AG09309 (cell line): Measurements from ENCODE around the gene RPUSD4.

Experiments used
- DNase-seq: peaks from one replicate; pipeline ENCODE4 v3.0.0-alpha.2; 2010; ENCODE audit warnings: low read depth
- H3K4me3 ChIP-seq: 2 replicates; pipeline ENCODE4 v1.5.1; 2011; ENCODE audit warnings: mild to moderate bottlenecking, low read depth, low read length, moderate library complexity; ENCODE audit not compliant: control insufficient read depth
- TF ChIP-seq, protein P1 (sequence below): IDR thresholded peaks from 2 replicates; pipeline ENCODE4 v1.5.1; 2011; ENCODE audit warnings: mild to moderate bottlenecking, low read depth, low read length, inconsistent platforms; ENCODE audit not compliant: insufficient read depth, control insufficient read depth; ENCODE audit errors: missing control alignments

The RPUSD4 gene

DNA sequence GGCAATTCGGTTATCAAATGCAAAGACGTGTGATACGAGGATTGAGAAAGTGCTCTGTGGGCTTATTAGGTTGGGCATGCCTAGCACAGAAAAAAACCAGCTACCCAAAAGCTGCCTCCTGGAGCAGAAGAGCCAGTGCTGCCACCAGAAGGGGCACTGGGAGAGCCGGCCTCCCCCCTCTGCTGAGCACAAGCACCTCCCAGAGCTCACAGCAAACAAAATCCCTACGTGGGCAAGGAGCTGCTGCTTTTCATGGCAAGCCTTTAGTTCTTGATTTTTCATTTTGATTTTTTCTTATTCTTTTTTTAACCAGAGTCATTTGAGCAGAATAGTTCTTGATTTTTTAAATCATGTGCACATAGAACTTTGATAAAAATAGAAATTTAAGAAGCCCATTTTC lies 12.8 kb downstream of the RPUSD4 start:
- TF ChIP-seq, protein P1, sequence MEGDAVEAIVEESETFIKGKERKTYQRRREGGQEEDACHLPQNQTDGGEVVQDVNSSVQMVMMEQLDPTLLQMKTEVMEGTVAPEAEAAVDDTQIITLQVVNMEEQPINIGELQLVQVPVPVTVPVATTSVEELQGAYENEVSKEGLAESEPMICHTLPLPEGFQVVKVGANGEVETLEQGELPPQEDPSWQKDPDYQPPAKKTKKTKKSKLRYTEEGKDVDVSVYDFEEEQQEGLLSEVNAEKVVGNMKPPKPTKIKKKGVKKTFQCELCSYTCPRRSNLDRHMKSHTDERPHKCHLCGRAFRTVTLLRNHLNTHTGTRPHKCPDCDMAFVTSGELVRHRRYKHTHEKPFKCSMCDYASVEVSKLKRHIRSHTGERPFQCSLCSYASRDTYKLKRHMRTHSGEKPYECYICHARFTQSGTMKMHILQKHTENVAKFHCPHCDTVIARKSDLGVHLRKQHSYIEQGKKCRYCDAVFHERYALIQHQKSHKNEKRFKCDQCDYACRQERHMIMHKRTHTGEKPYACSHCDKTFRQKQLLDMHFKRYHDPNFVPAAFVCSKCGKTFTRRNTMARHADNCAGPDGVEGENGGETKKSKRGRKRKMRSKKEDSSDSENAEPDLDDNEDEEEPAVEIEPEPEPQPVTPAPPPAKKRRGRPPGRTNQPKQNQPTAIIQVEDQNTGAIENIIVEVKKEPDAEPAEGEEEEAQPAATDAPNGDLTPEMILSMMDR: no peak
- no peak overlapping the region for H3K4me3 ChIP-seq

DNA sequence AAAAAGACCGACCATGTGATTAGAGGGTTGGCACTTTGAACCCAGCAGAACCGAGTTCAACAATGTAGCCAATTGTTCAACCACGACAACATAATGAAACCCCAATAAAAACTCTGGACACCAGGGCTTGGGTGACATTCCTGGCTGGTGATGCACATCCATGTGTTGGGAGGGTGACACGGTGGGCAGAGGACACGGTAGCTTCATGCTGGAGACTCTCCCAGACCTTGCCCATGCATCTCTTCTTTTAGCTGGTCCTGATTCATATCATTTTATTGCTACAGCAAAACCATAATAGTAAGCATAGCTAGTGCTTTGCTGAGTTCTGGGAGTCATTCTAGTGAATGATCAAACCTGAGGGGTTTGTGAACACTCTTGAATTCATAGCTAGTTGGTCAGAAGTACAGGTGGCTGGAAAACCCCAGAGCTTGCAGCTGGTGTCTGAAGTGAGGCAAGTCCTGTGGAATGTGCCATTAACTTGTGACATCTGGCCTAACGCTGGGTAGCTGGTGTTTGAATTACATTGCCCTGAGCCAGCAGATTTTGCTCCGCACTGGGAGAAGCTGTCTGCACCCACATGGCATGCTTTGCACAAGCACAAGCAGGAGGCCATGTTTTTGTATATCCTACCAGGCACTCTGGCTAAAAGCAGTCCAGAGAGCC lies 14.0 kb downstream of the RPUSD4 start:
- H3K4me3 ChIP-seq: no peak overlapping the region
- TF ChIP-seq, protein P1: no peak
- no peak for DNase-seq

More for the DNA sequence above, 12.8 kb downstream of the RPUSD4 start:
- no peak for DNase-seq

DNA sequence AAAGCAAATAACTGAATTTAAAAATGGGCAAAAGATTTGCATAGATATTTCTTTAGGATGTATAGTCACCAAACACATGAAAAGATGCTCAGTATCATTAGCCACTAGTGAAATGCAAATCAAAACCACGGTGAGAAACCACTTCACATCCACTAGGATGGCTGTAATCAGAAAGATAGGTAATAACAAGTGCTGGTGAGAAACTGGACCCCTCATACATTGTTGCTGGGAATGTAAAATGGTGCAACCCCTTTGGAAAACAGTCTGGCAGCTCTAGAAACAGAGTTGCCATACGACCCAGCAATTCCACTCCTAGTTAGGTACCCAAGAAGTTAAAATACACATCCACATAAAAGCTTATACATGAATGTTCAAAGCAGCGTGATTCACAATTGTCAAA lies 16.3 kb downstream of the RPUSD4 start:
- TF ChIP-seq, protein P1: no peak
- DNase-seq: no peak
- no peak overlapping the region for H3K4me3 ChIP-seq

DNA sequence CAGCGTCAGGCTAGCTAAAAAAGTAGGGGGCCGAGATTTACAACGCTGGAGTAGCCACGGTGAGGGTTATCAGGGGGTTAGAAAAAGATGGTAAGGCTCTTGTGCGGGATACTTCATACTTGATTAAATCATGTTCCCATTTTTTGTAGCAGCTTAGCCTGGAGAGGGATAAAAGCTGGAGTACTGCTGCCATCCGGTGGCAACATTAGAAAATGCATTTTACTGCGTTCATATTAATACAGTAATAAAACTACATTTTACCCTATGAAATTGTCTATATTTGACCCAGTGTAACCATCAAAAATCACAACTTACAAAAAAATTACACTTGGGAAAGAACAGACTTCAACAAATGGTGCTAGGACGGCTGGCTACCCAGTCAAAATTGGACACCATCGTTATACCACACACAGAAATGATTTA lies 17.3 kb downstream of the RPUSD4 start:
- DNase-seq: no peak
- TF ChIP-seq, protein P1: peak; percentile 52
- H3K4me3 ChIP-seq: no peak overlapping the region

DNA sequence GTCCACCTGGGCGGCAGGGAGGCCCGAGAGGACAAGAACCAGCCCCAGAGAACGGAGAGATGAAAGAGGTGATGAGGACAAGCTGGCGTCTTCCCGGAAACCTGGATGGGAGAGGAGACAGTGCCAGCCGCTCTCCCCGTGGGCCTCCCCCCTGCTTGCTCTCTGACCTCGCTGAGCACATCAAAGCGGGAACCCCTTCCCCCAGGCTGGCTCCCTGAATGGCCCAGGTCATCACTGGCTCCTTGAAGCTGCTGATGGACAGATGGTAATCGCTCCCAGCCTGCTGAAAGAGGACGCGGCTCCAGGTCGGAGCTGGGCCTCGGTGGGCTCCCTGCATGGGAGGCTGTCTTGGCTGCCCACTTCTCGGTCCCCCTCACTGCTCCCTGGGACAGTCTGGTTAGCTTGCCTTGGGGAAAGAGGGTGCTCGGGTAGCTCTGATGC lies 18.4 kb downstream of the RPUSD4 start:
- no peak overlapping the region for H3K4me3 ChIP-seq
- no peak for DNase-seq
- TF ChIP-seq, protein P1: no peak

DNA sequence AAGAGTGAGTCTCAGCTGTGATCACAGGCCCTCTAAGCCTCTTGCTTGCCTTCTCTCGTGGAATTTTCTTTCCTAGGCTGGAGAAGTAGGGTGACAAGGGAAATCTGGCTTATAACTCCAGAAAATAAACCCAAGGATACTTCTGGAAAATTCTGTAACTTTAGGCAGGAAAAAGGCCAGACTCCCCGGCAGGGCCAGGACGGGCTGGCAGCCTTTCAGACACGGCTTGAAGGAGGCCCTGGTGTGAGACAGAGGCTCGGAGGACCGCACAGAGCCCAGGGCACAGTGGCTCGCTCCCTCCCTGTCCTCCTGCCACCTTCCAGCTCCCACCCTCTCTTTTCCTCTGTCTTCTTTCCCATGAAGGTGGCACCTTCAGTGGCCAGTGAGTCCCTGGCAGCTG lies 19.1 kb downstream of the RPUSD4 start:
- TF ChIP-seq, protein P1: no peak
- no peak overlapping the region for H3K4me3 ChIP-seq
- DNase-seq: no peak
